ENCODE data around the gene PPM1M. TPM values are rescaled to one million over a fixed set of nuclear protein-coding genes. Genes with fewer than 3 reads are reported as not detected.
A peak's percentile ranks its signal among the peaks of the same experiment; 100 is the strongest.

Gene PPM1M
- total and polyA plus RNA-seq, 10 of the 15 experiments (the other 5 are each of a cell fraction or from before 2014, with no cell fraction given) = 7.3 to 24.8 (median 15.8) TPM

- TF ChIP-seq, protein P1, sequence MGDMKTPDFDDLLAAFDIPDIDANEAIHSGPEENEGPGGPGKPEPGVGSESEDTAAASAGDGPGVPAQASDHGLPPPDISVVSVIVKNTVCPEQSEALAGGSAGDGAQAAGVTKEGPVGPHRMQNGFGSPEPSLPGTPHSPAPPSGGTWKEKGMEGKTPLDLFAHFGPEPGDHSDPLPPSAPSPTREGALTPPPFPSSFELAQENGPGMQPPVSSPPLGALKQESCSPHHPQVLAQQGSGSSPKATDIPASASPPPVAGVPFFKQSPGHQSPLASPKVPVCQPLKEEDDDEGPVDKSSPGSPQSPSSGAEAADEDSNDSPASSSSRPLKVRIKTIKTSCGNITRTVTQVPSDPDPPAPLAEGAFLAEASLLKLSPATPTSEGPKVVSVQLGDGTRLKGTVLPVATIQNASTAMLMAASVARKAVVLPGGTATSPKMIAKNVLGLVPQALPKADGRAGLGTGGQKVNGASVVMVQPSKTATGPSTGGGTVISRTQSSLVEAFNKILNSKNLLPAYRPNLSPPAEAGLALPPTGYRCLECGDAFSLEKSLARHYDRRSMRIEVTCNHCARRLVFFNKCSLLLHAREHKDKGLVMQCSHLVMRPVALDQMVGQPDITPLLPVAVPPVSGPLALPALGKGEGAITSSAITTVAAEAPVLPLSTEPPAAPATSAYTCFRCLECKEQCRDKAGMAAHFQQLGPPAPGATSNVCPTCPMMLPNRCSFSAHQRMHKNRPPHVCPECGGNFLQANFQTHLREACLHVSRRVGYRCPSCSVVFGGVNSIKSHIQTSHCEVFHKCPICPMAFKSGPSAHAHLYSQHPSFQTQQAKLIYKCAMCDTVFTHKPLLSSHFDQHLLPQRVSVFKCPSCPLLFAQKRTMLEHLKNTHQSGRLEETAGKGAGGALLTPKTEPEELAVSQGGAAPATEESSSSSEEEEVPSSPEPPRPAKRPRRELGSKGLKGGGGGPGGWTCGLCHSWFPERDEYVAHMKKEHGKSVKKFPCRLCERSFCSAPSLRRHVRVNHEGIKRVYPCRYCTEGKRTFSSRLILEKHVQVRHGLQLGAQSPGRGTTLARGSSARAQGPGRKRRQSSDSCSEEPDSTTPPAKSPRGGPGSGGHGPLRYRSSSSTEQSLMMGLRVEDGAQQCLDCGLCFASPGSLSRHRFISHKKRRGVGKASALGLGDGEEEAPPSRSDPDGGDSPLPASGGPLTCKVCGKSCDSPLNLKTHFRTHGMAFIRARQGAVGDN (IDR thresholded peaks at IDR 0.05) = peak; percentile 84
- no peak for TF ChIP-seq TARDBP (IDR thresholded peaks at IDR 0.05; ENCODE audit: borderline replicate concordance)
- TF ChIP-seq MEF2B (IDR thresholded peaks at IDR 0.05; ENCODE audit: partially characterized antibody, poor library complexity, severe bottlenecking) = no peak
- TF ChIP-seq RELA (IDR thresholded peaks at IDR 0.05; ENCODE audit: borderline replicate concordance, partially characterized antibody) = no peak
- no peak for TF ChIP-seq E2F4 (IDR thresholded peaks at IDR 0.05; ENCODE audit: low read depth, low read length)
- no peak for TF ChIP-seq SIX5 (IDR thresholded peaks at IDR 0.05; ENCODE audit: low read depth, low read length, severe bottlenecking)
- no peak for TF ChIP-seq KAT2A (conservative IDR thresholded peaks at IDR 0.05; ENCODE audit: control insufficient read depth, low read depth, low read length)
- TF ChIP-seq, protein P2, sequence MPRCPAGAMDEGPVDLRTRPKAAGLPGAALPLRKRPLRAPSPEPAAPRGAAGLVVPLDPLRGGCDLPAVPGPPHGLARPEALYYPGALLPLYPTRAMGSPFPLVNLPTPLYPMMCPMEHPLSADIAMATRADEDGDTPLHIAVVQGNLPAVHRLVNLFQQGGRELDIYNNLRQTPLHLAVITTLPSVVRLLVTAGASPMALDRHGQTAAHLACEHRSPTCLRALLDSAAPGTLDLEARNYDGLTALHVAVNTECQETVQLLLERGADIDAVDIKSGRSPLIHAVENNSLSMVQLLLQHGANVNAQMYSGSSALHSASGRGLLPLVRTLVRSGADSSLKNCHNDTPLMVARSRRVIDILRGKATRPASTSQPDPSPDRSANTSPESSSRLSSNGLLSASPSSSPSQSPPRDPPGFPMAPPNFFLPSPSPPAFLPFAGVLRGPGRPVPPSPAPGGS (IDR thresholded peaks at IDR 0.05; ENCODE audit: borderline replicate concordance, insufficient read depth, low read depth, low read length, poor library complexity, severe bottlenecking) = no peak
- TF ChIP-seq NR2C1 (IDR thresholded peaks at IDR 0.05) = 0 out of 2 replicates have a peak, but pooled peaks have one; percentile 43
- TF ChIP-seq TBL1XR1 (IDR thresholded peaks at IDR 0.05; ENCODE audit: low read depth, low read length) = no peak
- TF ChIP-seq, protein P3, sequence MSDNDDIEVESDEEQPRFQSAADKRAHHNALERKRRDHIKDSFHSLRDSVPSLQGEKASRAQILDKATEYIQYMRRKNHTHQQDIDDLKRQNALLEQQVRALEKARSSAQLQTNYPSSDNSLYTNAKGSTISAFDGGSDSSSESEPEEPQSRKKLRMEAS (IDR thresholded peaks at IDR 0.05; ENCODE audit: low read depth, low read length) = peak; percentile 51; the same call in 1 of the 2 replicates
- TF ChIP-seq STAT1 (conservative IDR thresholded peaks at IDR 0.05) = no peak
- no peak for TF ChIP-seq RBBP5 (conservative IDR thresholded peaks at IDR 0.05)
- no peak for TF ChIP-seq CREB1 (IDR thresholded peaks at IDR 0.05; ENCODE audit: low read depth)
- TF ChIP-seq NFXL1 (IDR thresholded peaks at IDR 0.05; ENCODE audit: borderline replicate concordance) = no peak
- no peak for TF ChIP-seq FOXK2 (IDR thresholded peaks at IDR 0.05)
- no peak for TF ChIP-seq WRNIP1 (IDR thresholded peaks at IDR 0.05; ENCODE audit: borderline replicate concordance, low read depth, low read length)
- TF ChIP-seq MEF2A (IDR thresholded peaks at IDR 0.05; ENCODE audit: insufficient read depth, low read depth, low read length) = no peak
- TF ChIP-seq SMC3 (IDR thresholded peaks at IDR 0.05; ENCODE audit: borderline replicate concordance, low read length) = no peak
- TF ChIP-seq ZNF622 (IDR thresholded peaks at IDR 0.05) = no peak
- TF ChIP-seq, protein P4, sequence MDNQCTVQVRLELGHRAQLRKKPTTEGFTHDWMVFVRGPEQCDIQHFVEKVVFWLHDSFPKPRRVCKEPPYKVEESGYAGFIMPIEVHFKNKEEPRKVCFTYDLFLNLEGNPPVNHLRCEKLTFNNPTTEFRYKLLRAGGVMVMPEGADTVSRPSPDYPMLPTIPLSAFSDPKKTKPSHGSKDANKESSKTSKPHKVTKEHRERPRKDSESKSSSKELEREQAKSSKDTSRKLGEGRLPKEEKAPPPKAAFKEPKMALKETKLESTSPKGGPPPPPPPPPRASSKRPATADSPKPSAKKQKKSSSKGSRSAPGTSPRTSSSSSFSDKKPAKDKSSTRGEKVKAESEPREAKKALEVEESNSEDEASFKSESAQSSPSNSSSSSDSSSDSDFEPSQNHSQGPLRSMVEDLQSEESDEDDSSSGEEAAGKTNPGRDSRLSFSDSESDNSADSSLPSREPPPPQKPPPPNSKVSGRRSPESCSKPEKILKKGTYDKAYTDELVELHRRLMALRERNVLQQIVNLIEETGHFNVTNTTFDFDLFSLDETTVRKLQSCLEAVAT (IDR thresholded peaks at IDR 0.05) = no peak
Observed at GRCh38 chr3:52245322-52246263, at the start of gene PPM1M (continued).
